ENCODE results near the gene STXBP1. TPM values are rescaled to one million over a fixed set of nuclear protein-coding genes. Genes with fewer than 3 reads are reported as not detected.

Gene STXBP1
- total and polyA plus RNA-seq, 2 of the 13 experiments (the other 11 are each of a cell fraction or from before 2014, with no cell fraction given), result 2.9 TPM

GRCh38 chr9:127734247-127734746 is 122.2 kb downstream of the STXBP1 start (continued):
- TF ChIP-seq TCF12 (IDR thresholded peaks at IDR 0.05) (no peak), TCF12 (CRISPR knock-in tag; IDR thresholded peaks at IDR 0.05) (no peak), USF2 (IDR thresholded peaks at IDR 0.05; ENCODE audit: low read depth, low read length) (no peak), USF2 (CRISPR knock-in tag; IDR thresholded peaks at IDR 0.05; ENCODE audit: borderline replicate concordance) (no peak), ZNF260 (CRISPR knock-in tag; IDR thresholded peaks at IDR 0.05; ENCODE audit: borderline replicate concordance, low read depth) (no peak), SNAPC5 (CRISPR knock-in tag; IDR thresholded peaks at IDR 0.05; ENCODE audit: borderline replicate concordance) (no peak), ZNF484 (CRISPR knock-in tag; IDR thresholded peaks at IDR 0.05; ENCODE audit: borderline replicate concordance, low read depth) (no peak), STAT6 (CRISPR knock-in tag; IDR thresholded peaks at IDR 0.05; ENCODE audit: borderline replicate concordance) (no peak), ZNF891 (CRISPR knock-in tag; IDR thresholded peaks at IDR 0.05) (peak; percentile 77; the same call in 1 of the 2 replicates), SNAPC4 (CRISPR knock-in tag; IDR thresholded peaks at IDR 0.05) (no peak), HOXA7 (CRISPR knock-in tag; IDR thresholded peaks at IDR 0.05) (no peak), NFE2L2 (IDR thresholded peaks at IDR 0.05; ENCODE audit: low read length) (no peak), CCDC6 (CRISPR knock-in tag; IDR thresholded peaks at IDR 0.05) (no peak), ZNF350 (CRISPR knock-in tag; IDR thresholded peaks at IDR 0.05; ENCODE audit: borderline replicate concordance, low read depth) (peak; percentile 12; the same call in 1 of the 2 replicates), DBP (CRISPR knock-in tag; IDR thresholded peaks at IDR 0.05; ENCODE audit: not compliant biosample characterization) (no peak)
- TF ChIP-seq, protein P1, sequence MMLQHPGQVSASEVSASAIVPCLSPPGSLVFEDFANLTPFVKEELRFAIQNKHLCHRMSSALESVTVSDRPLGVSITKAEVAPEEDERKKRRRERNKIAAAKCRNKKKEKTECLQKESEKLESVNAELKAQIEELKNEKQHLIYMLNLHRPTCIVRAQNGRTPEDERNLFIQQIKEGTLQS (CRISPR knock-in tag; IDR thresholded peaks at IDR 0.05), result no peak

All from HepG2 (cell line).